Peyer's patch (tissue), 4 donors: ENCODE data around the gene PRADC1.

Experiments used
- POLR2A ChIP-seq, 2 donors: fragments of 450-650 bp; IDR thresholded peaks; one replicate each; pipeline ENCODE4 v1.5.1; 2017; ENCODE audit warnings: antibody characterized with exemption in 2 of 2, mild to moderate bottlenecking in 2 of 2, moderate library complexity in 2 of 2
- TF ChIP-seq, protein P1 (sequence below), 6 experiments: fragments of 450-650 bp in 4 of 6; fragments of 200-600 bp in 2 of 6; sonication (generic) in 1 of 6; IDR thresholded peaks; one replicate each; pipeline ENCODE4 v1.5.1; 2017 to 2019; ENCODE audit warnings: antibody characterized with exemption in 6 of 6, mild to moderate bottlenecking in 3 of 6, moderate library complexity in 1 of 6

DNA sequence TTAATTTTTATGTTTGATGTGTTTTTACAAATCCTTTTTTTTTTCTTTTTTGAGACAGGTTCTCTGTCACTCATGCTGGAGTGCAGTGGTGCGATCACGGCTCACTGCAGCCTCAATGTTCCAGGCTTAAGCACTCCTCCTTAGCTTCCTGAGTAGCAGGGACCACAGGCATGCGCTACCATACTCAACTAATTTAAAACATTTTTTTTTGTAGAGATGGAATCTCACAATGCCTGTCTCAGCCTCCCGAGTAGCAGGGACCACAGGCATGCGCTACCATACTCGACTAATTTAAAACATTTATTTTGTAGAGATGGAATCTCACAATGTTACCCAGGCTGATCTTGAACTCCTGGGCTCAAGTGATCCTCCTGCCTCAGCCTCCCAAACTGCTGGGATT, 27.4 kb downstream of the PRADC1 start:
- TF ChIP-seq, protein P1, sequence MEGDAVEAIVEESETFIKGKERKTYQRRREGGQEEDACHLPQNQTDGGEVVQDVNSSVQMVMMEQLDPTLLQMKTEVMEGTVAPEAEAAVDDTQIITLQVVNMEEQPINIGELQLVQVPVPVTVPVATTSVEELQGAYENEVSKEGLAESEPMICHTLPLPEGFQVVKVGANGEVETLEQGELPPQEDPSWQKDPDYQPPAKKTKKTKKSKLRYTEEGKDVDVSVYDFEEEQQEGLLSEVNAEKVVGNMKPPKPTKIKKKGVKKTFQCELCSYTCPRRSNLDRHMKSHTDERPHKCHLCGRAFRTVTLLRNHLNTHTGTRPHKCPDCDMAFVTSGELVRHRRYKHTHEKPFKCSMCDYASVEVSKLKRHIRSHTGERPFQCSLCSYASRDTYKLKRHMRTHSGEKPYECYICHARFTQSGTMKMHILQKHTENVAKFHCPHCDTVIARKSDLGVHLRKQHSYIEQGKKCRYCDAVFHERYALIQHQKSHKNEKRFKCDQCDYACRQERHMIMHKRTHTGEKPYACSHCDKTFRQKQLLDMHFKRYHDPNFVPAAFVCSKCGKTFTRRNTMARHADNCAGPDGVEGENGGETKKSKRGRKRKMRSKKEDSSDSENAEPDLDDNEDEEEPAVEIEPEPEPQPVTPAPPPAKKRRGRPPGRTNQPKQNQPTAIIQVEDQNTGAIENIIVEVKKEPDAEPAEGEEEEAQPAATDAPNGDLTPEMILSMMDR (IDR thresholded peaks at IDR 0.05): no peak
- TF ChIP-seq POLR2A (IDR thresholded peaks at IDR 0.05): no peak
